Epidermal melanocyte (primary cell): ENCODE measurements around the gene SLC25A33.

Experiments used
- DNase-seq: peaks from one replicate; pipeline ENCODE4 v3.0.0; 2011; ENCODE audit warnings: low spot score; ENCODE audit not compliant: insufficient read length

The SLC25A33 gene

DNA sequence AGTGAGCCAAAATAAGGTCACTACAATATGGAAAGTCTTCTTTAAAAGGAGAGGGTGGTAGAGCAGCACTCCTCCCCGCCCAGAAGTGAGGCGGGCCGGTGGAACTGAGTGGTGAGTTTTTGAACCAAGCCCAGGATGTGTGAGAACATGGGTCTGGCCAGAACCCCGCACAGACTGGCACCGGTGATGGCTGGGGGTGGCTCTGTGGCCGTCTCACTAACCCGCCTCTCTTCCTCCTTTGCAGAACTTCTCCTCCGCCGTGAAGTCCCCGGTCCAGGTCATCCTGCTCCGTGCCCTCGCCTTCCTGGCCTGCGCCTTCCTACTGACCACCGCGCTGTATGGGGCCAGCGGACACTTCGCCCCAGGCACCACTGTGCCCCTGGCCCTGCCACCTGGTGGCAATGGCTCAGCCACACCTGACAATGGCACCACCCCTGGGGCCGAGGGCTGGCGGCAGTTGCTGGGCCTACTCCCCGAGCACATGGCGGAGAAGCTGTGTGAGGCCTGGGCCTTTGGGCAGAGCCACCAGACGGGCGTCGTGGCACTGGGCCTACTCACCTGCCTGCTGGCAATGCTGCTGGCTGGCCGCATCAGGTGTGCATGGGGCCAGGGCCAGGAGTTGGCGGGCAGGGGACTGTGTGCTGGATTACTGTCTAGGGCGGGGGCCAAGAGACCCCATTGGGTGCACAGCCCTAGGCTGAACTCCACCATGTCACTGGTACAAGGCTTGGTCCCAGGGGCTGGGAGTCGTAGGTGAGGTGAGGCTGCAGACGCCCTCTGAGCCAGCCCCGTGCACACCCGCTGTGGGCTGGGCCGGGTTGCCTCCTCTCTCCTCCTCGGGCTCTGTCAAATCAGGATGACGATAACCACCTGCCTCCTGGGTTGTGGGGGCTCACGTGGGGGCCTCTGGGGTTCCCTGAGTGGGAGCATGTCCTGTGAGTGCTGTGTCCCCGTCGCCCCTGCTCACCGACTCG, 61.9 kb downstream of the SLC25A33 start:
- DNase-seq, result no peak

DNA sequence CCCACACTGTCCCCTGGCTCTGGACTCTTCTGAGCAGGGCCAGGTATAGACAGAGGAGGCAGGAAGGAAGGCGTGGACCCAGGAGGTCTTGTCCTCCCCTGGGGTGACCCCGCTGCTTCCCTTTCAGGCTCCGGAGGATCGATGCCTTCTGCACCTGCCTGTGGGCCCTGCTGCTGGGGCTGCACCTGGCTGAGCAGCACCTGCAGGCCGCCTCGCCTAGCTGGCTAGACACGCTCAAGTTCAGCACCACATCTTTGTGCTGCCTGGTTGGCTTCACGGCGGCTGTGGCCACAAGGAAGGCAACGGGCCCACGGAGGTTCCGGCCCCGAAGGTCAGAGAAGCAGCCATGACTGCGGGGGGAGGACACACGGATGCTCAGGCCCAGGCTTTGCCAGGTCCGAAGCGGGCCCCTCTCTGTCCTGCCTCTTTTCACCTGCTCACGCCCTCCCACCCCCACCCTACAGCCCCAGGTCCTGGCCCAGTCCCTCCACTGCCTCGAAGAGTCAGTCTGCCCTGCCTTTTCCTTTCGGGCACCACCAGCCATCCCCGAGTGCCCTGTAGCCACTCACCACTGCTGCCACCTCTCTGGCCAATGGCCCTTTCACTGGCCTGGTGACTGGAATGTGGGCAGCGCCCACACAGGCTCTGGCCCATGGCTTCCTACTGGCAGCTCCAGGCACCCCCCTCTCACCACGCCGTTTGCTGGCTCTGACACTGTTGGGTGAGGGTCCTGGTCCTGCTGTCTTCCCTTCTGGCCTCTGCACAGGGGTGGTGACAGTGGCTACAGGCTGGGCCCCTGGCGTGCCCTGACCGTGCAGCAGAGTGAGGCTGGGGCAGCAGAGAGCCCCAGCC, 62.9 kb downstream of the SLC25A33 start:
- DNase-seq, result no peak

DNA sequence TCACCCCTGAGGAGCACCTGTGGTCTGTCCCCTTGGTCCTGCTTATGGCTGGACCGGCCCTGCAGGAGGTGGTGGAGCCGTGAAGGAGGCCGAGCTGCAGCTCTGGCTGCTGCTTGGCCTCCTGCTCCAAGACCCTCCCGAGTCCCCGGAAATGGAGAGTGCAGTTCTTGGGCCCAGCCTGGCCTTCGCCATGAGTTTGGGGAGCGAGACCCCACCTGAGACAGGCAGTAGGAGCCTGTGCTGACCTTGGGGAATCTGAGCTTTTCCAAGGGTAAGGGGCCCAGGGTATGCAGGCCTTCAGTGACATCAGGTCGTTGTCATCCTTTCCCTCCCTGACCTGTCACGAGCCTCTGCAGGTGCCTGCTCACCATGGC, 63.5 kb downstream of the SLC25A33 start:
- DNase-seq, result no peak

DNA sequence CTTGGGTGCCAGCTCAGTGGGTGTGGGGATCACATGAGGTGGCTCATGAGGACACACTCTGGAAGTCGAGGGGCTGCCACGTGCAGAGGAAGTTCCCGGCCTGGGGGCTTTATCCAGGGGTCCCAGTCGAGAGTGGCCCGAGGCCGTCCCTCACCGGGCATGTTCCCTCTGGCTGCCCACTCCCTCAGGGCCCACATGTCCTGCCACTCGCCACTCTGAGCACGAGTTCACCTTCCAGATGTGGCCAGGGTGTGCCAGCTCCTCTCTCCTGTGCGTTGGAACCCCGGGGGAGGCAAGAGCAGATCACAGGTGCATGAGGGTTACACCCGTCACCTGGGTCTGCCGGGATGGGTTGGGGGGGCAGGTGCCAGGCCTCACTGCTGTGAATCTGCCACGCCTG, 64.0 kb downstream of the SLC25A33 start:
- no peak for DNase-seq

DNA sequence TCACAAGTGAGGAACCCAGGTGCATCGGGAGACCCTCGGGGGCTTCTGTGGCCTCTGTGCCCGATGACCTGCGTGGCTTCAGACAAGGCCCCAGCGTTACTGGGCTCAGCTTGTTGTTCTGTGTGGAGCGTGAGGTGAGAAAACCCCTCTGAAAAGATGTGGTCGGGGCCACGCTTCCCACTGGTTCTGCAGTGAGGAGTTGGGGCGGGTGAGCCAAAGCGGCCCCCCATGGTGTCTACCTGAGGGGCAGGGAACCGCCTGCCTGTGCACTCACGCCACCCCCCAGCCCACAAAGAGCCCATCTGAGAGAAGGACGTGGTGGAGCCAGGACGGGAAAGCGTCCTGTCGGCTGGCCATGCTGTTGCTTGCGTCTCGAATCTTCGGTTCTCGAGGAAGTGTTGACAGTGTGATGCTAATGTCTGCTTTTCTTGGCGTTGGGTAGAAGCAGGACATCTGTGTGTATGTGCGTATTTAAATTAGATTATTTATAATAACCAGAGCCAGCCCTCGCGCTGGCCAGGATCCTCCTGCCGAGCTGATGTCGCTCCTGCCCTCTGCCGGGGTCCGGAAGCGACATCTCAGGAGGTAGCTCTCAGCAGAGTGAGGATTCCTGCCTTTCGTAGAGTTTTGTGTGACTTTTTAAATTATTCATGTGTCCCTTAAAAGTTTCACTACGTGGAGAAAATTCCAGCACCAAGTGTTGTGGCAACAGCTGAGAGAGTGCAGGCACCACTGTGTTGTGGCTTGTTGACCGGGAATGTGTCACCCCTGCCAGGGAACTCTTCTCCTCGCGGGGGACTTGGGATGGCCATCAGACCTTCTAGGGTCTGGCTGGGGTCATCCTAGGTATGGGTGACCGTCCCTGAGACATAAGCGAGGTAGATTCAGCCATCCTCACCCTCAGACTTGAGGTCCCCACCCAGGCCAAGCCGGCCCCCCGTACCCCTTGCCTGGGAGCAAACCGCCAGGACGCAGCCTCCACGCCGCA, 64.8 kb downstream of the SLC25A33 start:
- no peak for DNase-seq

DNA sequence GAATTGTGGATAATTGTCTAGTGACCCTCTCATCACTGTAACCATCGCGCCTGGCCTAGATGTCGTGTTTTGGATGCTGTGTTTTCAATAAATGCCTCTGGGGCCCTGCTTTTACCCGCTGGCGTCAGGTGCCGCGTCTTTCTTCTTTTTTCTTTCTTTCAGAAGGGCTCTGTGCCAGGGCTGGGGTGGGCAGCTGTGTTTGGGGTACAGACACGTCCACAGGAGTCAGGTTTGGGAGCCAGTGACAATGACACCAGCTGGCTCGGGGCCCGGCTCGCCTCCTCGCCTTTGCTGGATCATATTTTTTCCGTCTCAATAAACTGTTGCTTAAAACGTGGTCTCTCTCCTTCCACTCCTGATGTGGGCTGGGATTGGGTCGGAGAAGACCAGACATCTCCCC, 65.6 kb downstream of the SLC25A33 start:
- no peak for DNase-seq

DNA sequence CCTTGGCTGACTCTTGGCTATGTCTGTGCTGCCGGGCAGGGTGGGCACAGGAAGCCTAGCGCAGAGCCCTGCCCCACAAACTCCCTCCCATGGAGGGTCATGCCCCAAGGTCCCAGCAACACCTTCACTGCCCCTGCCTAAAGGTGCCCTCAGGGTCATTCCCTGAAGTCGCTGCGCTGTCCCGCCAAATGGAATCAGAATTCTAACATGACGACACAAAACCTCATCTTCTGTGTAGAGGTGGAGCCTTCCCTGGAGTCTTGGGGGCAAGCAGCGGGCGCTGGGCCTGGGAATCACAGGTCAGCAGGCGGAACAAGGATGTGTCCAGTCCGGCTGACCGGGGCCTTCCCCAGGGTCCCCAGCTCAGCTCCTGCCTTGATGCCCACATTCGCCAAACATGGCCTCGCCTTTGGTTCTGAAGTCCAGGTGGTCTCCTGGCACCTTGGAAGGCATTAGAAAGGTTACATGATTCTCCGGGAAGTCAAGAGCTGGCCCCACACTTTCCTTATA, 66.7 kb downstream of the SLC25A33 start:
- DNase-seq, result no peak

DNA sequence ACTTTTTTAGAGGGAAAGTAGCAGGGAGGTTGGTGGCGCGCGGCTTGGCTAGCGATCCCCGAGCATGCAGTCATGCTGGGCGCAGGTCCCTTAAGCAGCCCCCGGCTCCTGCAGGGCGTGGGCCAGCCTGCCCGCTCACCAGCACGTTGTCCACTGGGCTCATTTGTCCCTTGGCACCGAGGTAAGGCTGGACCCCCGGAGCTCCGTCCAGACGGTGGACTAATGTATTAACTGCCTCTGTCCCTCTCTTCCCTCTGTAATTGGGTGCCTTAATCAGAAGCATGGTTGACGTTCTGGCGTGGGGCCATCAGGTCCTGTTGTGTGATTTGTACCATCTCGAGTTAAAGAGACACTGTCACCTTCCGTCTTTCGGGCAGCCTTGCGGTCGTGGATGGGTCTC, 67.2 kb downstream of the SLC25A33 start:
- no peak for DNase-seq

DNA sequence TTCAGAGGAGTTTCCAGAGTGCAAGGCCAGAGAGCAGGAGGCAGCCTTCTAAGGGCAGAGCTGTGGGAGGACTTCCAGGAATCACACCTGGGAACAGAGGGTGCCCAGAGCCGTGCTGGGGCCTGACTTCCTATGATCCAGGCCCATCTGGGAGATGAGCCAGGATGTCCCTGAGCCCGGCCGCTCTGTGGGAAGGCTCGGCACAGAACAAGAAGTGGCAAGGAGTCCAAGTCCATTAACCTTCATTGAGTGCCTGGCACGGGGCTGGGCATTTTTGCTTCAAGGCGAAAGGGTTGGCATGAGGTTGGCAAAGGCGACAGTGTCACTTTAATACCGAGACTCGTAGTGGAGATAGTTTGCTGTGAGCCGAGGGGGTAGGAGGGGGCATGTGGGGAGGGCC, 67.7 kb downstream of the SLC25A33 start:
- peak; percentile 15 for DNase-seq

DNA sequence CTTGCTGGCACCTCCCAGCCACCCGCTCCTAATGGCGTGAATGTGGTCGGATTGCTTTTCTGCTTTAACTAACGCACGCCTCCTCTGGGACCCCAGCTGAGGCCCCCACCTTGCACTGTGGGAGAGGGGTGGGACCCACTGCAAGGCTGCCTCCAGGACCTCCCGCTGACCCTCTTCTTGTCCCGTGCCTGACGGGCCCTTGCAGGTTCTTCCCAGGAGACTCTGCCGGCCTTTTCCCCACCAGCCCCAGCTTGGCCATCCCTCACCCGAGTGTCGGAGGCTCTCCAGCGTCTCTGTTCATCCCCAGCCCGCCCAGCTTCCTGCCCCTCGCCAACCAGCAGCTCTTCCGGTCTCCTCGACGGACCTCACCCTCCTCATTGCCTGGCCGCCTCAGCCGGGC, 68.1 kb downstream of the SLC25A33 start:
- peak; percentile 14 for DNase-seq

DNA sequence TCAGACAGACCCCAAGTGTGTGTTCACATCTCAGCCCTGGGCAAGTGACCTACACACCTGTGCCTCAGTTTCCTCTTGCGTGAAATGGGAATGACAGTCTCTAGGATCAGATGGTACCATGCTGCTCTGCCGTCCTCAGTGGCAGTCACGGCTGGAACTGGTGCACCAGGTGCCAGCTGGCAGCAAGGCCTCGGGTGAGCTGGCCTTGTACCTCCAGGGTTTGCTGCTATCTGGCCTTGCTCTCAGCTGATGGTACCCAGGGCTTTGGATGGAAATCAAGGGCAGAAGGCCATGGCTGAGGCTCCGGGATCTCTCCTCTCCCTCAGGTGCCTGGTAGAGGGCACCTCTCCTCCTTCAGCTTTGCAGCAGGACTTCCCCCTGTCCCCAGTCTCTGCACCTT, 70.7 kb downstream of the SLC25A33 start:
- no peak for DNase-seq

DNA sequence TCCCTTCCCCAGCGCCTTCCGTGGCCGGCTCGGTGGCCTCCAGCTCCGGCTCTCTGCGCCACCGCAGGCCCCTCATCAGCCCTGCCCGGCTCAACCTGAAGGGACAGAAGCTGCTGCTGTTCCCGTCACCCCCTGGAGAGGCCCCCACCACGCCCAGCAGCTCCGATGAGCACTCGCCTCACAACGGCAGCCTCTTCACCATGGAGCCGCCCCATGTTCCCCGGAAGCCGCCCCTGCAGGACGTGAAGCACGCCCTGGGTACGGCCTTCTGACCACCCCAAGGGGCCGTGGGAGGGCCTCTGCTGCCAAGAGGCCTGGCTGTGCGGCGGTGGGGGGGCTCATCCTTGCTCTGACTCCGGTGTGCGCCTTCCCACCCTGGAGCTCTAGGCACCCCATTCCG, 71.3 kb downstream of the SLC25A33 start:
- DNase-seq, result no peak

DNA sequence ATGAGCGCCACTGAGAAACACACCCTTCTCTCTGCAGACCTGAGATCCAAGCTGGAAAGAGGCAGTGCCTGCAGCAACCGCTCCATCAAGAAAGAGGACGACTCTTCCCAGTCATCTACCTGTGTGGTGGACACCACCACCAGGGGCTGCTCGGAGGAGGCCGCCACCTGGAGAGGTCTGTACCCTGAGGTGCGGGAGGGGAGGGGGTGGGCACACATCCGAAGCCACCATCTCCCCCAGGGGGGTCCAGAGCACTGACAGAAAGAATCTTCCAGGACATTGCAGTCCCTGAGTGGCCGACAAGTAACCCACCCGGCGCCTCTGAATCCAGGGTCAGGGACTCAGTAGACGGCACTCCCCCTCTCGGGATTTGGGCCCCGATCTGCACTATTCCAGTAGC, 72.5 kb downstream of the SLC25A33 start:
- DNase-seq, result no peak

DNA sequence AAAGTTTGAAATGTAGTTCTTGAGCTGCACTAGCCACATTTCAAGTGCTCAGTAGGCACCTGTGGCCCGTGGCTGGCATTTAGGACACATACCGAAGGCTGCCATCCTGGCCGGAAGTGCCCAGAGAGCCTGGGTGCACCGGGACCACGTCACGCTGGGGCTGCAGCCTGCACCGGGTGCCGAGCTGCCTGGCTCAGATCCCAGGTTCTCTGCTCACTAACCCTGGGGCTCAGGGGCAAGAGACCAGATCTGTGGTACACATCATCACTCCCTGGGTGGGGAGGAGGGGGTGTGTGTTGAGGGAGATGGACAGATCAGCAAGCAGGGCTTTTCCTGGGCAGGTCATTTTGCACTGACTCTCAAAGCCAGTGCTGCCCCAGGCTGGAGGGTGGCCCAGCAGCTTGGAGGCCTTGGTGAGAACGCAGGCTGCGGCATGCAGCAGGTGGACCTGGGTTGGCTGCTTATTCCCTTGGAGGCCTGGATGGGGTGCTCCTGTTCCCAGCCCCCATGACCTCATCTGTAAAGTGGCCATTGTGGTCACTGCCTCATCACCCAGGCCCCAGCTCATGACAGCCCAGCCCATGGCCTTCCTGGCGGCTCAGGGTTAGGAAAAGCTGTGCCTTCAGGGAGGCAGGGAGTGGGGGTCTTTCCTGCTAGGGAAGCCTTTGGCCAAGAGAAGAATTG, 73.0 kb downstream of the SLC25A33 start:
- DNase-seq, result no peak

DNA sequence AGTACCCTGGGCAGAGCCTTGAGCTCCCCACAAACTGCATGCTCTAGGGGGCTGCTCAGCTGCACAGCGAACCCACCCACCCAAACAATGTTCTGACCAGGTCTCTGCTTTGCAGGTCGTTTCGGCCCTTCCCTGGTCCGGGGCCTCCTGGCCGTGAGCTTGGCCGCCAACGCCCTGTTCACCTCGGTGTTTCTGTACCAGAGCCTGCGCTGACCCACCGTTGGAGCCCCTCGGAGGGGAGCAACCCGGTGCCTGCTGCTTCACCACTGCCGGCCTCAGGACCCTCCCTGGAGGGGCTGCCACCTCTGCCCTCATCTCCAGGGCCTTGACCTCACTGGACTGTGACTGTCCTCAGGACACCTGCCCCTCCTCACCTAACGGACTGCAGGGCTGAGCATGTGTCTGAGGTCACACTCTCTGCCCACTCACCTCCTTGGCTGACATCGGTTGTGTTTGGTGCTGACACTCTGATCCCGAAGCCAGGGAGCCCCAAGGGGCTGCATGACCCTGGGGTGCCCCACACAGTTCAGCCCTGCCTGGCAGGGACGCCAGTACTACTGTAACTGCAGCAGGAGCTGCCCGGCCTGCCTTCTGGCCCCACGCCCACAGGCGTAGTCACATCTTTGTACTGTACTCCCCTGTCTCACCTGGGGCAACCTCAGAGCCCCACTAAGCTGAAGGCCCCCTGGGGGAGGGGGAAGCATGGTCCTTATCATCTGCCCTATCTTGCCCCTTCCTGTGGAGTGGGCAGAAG, 73.8 kb downstream of the SLC25A33 start:
- no peak for DNase-seq

DNA sequence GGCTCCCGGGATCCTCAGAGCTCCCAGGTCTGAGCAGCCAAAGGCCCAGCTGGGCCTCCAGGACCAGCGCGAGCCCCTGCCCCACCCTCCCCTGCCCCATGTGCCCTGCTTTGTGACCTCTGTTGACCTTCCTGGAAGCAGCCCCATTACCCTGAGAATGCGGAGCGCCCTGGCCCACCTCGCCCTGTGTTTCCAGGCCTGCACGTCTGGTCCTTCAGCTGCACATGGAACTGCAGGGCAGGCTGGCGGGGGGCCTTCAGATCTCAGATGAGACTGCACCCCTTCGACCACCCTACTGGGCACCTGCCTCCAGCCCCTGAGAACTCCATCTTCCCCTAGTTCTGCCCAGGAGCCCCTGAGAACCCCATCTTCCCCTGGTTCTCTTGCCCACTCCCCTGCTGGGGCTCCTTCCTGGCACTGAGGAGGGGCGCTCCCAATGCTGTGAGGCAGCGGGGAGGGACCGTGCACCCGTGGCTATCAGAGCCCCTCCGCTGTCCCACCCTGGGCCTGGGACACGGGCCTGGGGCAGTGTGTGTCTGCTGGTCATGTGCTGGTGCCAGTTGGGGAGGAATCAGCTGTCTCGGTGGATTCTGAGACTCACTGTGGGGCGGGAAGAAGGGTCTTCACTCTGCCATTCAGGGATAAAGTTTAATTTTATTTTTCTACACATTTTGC, 74.5 kb downstream of the SLC25A33 start:
- no peak for DNase-seq

DNA sequence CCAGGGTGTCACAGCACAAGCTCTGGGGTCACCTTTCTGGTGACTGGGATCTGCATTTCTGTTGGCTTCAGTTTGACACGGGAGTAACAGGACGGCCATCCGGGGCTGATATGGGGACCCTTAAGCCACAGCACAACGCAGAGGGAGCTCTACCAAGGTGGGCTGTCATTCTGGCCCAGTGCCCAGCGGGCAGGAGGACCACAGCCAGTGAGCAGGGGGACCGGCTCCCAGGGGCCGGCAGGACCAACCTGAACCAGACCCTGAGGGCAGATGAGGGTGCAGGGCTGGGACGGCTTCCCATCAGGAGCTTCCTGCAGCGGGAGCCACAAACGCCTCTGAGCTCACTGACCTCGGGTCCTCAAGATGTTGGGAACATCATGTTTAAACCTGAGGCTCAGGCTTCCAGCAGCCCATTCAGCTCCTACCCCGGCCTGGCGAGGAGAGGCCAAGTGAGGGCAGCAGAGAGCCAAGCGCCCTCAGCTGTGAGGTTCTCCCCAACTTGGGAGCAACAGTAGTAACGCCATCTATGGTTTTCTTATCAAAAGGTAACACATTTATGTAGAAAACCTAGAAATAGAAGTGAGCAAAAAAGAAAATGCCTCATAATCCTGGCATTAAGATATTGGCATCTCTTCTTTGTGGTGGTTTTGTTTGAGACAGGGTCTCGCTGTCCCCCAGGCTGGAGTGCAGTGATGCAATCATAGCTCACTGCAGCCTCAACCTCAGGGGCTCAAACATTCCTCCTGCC, 76.2 kb downstream of the SLC25A33 start:
- peak; percentile 66 for DNase-seq

DNA sequence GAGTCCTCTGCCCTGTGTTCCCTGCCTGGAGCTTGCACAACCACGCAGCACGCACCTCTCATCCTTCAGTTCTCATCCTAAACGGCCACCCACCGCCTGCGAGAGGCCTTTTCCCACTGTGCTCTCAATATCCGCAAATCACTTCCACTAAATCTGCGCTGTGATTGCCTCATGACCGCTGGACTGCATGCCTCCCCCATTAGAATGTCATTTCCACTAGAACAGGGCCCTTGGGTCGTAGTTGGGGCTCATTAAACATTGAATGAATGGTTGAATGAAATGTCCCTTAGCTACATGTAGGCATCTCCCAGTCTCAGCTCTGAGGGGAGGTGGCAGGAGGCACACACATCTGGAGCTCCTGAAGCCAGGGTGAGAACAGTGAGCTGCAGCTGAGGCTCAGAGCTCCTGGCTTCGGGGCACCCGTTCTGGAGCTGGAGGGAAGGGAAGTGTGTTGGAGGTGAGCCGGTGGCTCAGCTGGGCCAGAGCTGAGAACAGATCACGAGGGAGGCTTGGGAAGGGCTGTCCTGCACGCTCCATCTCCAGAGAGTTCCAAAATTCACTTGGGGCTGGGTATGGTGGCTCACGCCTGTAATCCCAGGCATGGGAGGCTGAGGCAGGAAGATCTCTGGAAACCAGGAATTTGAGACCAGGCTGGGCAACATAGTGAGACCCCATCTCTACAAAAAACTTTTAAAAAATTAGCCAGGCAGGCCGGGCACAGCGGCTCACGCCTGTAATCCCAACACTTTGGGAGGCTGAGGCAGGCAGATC, 79.8 kb downstream of the SLC25A33 start:
- no peak for DNase-seq
